Mammary epithelial cell (primary cell): ENCODE data around the gene MMP15.

Experiments
- CTCF ChIP-seq, 2 donors: IDR thresholded peaks in 1 of 2; conservative IDR thresholded peaks in 1 of 2; 2 replicates each; pipeline ENCODE4 v1.5.1; 2011 to 2012; ENCODE audit warnings: inconsistent platforms in 2 of 2, low read length in 2 of 2, mild to moderate bottlenecking in 2 of 2, control low read depth in 1 of 2, low read depth in 1 of 2; ENCODE audit not compliant: insufficient read depth in 1 of 2; ENCODE audit errors: extremely low read depth in 1 of 2
- EZH2 ChIP-seq: IDR thresholded peaks from 2 replicates; pipeline ENCODE4 v1.6.1; 2012; ENCODE audit warnings: low read length, inconsistent platforms, borderline replicate concordance

- TF ChIP-seq CTCF (conservative IDR thresholded peaks at IDR 0.05 in 1 of 2, IDR thresholded peaks at IDR 0.05 in 1 of 2; ENCODE audit: extremely low read depth in 1 of 2, insufficient read depth in 1 of 2, low read depth in 1 of 2, low read length in 2 of 2) (no peak), EZH2 (no peak)
These were observed 14.7 kb upstream of the MMP15 start for GRCh38 chr16:58010886-58011285.
